Stimulated activated effector memory CD8-positive, alpha-beta T cell treated with anti-CD3 and anti-CD28 coated beads, Interleukin-12 subunit alpha, Interleukin-12 subunit beta, amount 100 ng/mL, for 72 hours (primary cell): ENCODE data around the gene ENKUR.

ENCODE experiments used
- ATAC-seq: fragments of 150-1000 bp; cut with Tn5 transposase; 2 replicates; pipeline ENCODE4 v1.10.0; 2021
- DNase-seq, 2 donors: peaks; one replicate each; pipeline ENCODE4 v3.0.0; 2021 to 2022; ENCODE audit warnings: low spot score in 2 of 2
- H3K27ac Mint-ChIP-seq: one replicate; pipeline ENCODE4 v1.8.0; 2022; ENCODE audit warnings: mild to moderate bottlenecking, mixed read lengths
- H3K36me3 Mint-ChIP-seq: one replicate; pipeline ENCODE4 v1.8.0; 2022; ENCODE audit warnings: mild to moderate bottlenecking, mixed read lengths
- H3K4me1 Mint-ChIP-seq: one replicate; pipeline ENCODE4 v1.8.0; 2022; ENCODE audit warnings: mixed read lengths
- H3K4me3 Mint-ChIP-seq: one replicate; pipeline ENCODE4 v1.8.0; 2022; ENCODE audit warnings: mild to moderate bottlenecking, mixed read lengths
- H3K9me3 Mint-ChIP-seq: one replicate; pipeline ENCODE4 v1.8.0; 2022; ENCODE audit warnings: mixed read lengths

The ENKUR gene, protein sequence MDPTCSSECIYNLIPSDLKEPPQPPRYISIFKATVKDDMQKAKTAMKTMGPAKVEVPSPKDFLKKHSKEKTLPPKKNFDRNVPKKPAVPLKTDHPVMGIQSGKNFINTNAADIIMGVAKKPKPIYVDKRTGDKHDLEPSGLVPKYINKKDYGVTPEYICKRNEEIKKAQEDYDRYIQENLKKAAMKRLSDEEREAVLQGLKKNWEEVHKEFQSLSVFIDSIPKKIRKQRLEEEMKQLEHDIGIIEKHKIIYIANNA

DNA sequence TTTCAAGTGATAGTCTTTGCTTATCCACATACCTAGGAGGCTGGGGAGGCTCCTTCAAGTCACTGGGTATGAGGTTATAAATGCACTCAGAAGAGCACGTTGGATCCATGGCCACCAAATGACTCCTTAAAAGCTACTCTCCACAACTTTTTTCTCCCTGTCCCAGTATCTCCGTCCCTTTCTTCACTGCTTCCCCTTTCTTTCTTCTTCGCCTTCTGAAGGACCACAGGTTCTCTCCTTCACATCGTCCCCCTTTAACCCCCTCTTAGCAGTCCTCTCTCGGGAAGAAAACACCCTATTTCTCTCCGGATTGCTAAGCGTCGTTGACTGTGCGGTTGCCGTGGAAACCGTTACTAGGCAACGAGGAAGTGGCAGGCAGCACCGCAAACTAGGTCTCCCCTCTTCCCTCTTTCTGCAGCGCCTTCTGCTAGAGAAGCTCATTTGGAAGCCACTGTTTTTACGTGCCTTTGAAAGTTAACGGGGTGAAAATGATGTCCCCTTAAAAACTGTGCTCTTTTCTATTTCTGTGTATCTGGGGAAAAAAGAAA lies at the start of gene ENKUR:
ENKUR (minus strand) TSS at position 331 of the 548 bp plus-strand sequence; CDS start at position 109, 222 bp downstream.
- Mint-ChIP-seq H3K9me3 (peaks cover 2% of the 10 kb centered on the region), H3K27ac (peak within 1 kb of the TSS; percentile 98), H3K4me1 (peaks cover 16% of the 10 kb centered on the region), H3K4me3 (peak within 1 kb of the TSS; percentile 84), H3K36me3 (peaks cover 20% of the 10 kb centered on the region)
- ATAC-seq (peak; percentile 71), DNase-seq (peak; percentile 88 to 95)

DNA sequence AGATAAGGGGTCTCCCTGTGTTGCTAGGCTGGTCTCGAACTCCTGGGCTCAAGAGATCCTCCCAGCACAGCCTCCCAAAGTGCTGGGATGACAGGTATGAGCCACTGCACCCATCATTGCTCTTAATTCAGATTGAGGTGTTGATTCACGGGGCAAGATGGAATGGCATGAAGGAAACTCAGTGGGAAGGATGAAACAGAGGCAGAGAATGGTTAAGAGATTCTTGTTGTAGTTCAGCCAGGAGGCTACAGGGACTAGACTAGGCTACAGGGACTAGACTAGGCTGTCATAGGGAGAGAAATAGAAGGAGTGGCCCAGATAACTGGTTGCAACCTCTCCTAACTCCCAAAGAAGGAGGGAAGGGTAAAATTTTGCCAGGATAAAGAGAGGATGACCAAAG lies 48.4 kb upstream of the ENKUR start:
- no peak for ATAC-seq
- peaks cover 15% of the 10 kb centered on the region for H3K36me3 Mint-ChIP-seq

DNA sequence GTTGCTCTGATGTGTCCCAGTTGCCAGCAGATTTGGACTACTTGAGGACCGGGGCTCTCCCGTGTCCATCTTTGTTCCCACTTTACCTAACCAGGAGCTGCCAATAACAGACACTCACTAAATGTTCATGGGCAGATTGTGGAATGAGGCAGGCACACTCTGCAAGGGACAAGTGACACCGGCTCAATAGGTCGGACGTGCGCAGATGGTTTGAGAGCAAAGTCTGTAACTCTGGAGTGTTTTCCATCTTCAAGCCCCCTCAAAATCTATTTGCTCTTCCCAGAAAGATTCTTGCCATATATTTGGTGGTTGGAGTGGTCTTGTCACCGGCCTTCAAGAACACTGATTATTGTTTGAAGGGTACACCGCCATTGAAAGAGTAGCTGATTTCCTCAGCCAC lies 47.7 kb upstream of the ENKUR start:
- H3K4me3 Mint-ChIP-seq: peak overlapping the region; percentile 63
- no peak for ATAC-seq
- peak overlapping the region; percentile 12 for H3K27ac Mint-ChIP-seq
- peaks cover 29% of the 10 kb centered on the region for H3K4me1 Mint-ChIP-seq
- peaks cover 3% of the 10 kb centered on the region for H3K9me3 Mint-ChIP-seq
- peaks cover 15% of the 10 kb centered on the region for H3K36me3 Mint-ChIP-seq
- DNase-seq: no peak

More for the DNA sequence above, 48.4 kb upstream of the ENKUR start:
- Mint-ChIP-seq H3K9me3 (peaks cover 3% of the 10 kb centered on the region), H3K4me3 (no peak overlapping the region), H3K27ac (peak overlapping the region; percentile 12), H3K4me1 (peaks cover 29% of the 10 kb centered on the region)
- DNase-seq: no peak

DNA sequence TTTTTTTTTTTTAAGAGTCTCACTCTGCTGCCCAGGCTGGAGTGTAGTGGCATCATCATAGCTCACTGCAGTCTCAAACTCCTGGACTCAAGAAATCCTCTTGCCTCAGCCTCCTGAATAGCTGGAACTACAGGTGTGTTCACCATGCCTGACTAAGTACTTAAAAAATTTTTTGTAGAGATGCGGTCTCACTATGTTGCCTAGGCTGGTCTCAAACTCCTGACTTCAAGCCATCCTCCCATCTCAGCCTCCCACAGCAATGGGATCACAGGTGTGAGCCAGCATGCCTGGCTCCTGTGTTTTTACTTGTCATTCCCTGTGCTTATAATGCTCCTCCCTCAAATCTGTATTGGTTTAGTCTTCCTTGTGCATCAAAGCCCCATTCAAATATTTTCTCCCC lies 47.2 kb upstream of the ENKUR start:
- DNase-seq: no peak
- ATAC-seq: no peak
- H3K4me3 Mint-ChIP-seq: peak overlapping the region; percentile 63
- peaks cover 29% of the 10 kb centered on the region for H3K4me1 Mint-ChIP-seq
- H3K27ac Mint-ChIP-seq: peak overlapping the region; percentile 98
- H3K36me3 Mint-ChIP-seq: peaks cover 15% of the 10 kb centered on the region
- peaks cover 3% of the 10 kb centered on the region for H3K9me3 Mint-ChIP-seq

DNA sequence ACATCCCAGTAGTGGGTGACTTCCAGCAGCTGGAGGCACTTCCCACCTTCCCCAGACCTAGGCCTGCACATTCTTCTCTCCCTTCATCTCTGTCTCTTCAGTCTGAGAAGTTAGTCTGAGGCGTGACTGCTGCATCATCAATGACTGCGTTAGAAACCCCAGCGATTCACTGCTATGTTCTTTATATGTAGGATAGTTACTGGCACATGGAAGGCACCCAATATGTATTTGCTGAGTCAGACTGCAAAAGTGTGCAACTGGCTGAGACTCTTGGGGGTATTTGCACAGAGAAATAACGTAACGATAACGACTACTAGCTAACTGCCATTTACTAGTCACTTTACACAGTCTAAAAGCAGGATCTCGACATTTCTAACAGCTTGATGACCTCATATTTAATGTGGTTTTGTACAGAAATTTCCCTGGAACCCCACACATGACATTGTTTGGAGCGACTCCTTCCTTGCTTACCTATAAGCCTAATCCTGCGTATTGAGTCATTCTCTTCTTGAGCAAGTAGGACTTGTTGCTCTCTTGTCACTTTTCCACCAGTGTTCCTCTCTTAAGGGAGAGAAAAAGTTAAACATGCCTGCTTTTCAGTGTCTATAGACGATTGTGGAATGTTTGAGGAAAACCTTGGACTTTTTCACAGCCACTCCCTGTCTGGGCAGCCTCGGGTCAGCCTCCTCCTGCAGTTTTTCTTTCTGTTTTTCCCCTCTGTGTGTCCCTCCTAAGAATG lies 45.9 kb upstream of the ENKUR start:
- peak overlapping the region; percentile 98 for H3K27ac Mint-ChIP-seq
- no peak for DNase-seq

DNA sequence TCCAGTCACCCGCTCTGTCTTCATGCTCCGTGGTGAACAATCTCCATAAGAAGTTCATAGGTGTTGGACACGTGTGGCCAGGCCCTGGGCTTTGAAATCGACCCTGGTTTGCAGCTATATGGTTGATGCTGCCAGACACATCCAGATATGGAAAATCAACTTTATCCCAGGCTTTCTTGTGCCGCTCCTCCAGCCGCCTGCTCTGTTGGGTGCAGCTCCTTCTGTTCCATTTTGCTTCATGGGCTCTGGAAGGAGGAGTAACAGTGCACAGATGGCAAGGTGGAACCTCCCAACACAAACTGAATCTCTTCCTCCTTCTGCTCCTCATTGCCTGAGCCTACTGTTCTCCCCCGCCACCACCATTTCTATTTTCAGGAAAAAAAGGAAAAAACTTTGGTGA lies 45.2 kb upstream of the ENKUR start:
- ATAC-seq: no peak
- peaks cover 3% of the 10 kb centered on the region for H3K9me3 Mint-ChIP-seq
- peak overlapping the region; percentile 98 for H3K27ac Mint-ChIP-seq
- H3K4me1 Mint-ChIP-seq: peaks cover 29% of the 10 kb centered on the region
- DNase-seq: no peak
- H3K4me3 Mint-ChIP-seq: no peak overlapping the region
- peaks cover 15% of the 10 kb centered on the region for H3K36me3 Mint-ChIP-seq

More for the DNA sequence above, 45.9 kb upstream of the ENKUR start:
- peaks cover 15% of the 10 kb centered on the region for H3K36me3 Mint-ChIP-seq
- peaks cover 3% of the 10 kb centered on the region for H3K9me3 Mint-ChIP-seq
- peaks cover 29% of the 10 kb centered on the region for H3K4me1 Mint-ChIP-seq
- ATAC-seq: peak; percentile 12
- H3K4me3 Mint-ChIP-seq: peak overlapping the region; percentile 63

DNA sequence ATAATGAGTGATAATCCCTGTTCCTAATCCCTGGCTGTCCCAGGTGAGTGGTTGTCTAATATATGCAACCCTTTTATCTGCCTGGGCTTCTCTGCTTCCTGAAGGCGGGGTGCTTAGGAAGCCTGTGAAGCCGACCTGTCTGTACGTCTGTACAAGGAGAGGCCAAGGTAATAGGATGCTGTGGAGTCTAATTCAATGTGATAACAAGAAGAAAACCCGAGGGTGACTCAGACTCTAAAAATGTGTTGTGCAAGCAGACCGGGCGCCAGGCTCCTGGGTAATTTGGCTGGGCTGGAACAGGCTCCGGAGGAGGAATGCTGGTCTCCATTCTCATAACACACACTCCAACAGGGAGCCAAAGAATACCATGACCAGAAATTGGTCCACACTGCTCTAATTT lies 44.0 kb upstream of the ENKUR start:
- no peak for DNase-seq
- ATAC-seq: no peak
- Mint-ChIP-seq H3K36me3 (peaks cover 15% of the 10 kb centered on the region), H3K9me3 (peaks cover 3% of the 10 kb centered on the region), H3K4me1 (peaks cover 29% of the 10 kb centered on the region), H3K4me3 (no peak overlapping the region), H3K27ac (no peak overlapping the region)

DNA sequence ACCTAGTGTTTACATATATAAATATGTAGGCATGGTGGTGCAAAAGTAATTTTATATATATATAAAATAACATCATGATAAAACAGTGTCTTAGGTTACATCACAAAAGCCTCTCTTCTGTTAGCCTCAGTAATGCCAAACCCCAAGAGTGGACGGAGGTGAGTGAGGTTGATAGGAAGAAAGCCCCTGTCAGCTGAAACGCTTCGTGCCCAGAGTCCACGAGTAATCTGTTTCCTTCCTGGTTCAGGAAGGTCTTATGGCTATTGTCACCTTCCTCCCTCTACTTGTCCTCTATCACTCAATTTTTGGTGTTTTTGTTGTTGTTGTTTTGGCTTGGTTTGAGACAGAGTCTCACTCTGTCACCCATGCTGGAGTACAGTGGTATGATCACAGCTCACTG lies 41.9 kb upstream of the ENKUR start:
- no peak overlapping the region for H3K4me3 Mint-ChIP-seq
- H3K36me3 Mint-ChIP-seq: peaks cover 14% of the 10 kb centered on the region
- no peak for DNase-seq
- ATAC-seq: no peak
- no peaks in the 10 kb centered on the region for H3K9me3 Mint-ChIP-seq
- no peak overlapping the region for H3K27ac Mint-ChIP-seq
- peaks cover 16% of the 10 kb centered on the region for H3K4me1 Mint-ChIP-seq

DNA sequence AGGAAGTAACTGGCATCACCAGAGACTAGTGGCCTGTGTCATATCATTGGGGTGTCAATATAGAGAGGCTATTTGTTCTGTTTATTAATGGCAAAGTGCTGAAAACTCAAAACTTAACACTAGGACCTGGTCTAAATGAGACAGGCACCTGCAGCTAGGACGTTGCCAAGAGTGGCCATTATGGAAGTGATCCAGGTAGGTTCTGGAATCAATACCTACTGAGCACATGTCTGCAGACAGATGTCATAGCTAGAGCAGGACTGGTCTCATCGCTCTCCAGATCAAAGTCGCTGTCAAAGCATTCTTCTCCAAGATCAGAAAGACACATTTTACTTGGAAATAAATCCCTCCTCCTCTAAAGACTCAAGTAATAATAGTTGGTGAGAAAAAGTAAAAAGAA lies 40.8 kb upstream of the ENKUR start:
- Mint-ChIP-seq H3K9me3 (no peaks in the 10 kb centered on the region), H3K36me3 (peaks cover 6% of the 10 kb centered on the region), H3K4me3 (no peak overlapping the region), H3K4me1 (peaks cover 5% of the 10 kb centered on the region), H3K27ac (no peak overlapping the region)
- no peak for DNase-seq
- ATAC-seq: no peak

DNA sequence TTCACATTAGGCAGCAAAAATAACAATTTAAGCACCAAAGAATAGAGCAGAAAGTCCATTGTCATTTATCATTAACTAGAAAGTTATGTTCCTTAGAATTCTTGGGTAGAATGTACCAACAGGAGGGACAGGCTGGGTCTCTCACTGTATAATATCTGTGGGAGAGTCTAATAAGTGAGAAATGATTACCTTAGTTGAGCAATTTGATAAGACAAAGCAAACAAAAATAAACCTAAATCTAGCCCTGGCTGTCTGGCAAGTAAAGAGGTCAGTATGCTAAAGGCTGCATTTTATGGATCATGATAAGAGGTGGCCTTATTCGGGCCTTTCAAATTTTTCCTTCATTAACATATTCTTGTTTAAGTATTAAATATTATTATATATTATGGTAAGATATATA lies 36.1 kb upstream of the ENKUR start:
- Mint-ChIP-seq H3K27ac (no peak overlapping the region), H3K36me3 (peaks cover 6% of the 10 kb centered on the region), H3K4me3 (no peak overlapping the region), H3K9me3 (no peaks in the 10 kb centered on the region), H3K4me1 (no peaks in the 10 kb centered on the region)
- DNase-seq (no peak), ATAC-seq (no peak)

DNA sequence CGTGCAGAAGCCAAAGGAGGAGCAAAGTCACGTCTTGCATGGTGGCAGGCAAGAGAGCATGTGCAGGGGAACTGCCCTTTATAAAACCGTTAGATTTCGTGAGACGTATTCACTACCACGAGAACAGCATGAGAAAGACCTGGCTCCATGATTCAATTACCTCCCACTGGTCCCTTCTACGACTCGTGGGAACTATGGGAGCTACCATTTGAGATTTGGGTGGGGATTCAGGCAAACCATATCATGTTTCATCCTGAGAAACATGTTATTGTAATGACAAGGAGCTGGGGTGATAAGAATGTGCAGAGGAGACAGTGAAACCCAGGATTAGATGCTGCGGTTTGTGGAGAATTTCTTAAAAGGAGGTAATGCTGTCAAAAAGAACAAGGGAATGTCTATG lies 34.4 kb upstream of the ENKUR start:
- ATAC-seq: no peak
- Mint-ChIP-seq H3K9me3 (no peaks in the 10 kb centered on the region), H3K4me3 (no peak overlapping the region), H3K27ac (no peak overlapping the region), H3K36me3 (peaks cover 6% of the 10 kb centered on the region), H3K4me1 (no peaks in the 10 kb centered on the region)
- DNase-seq: no peak

DNA sequence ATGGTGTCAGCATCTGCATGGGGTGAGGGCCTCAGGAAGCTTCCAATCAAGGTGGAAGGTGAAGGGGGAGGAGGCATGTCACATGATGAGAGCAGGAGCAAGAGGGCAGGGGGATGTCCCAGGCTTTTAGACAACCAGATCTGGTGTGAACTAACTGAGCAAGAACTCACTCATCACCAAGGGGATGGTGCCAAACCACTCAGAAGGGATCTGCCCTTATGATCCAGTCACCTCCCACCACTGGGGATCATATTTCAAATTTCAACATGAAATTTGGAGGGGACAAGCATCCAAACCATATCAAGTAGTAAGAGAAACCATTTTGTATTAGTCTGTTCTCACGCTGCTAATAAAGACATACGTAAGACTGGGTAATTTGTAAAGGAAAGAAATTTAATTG lies 34.0 kb upstream of the ENKUR start:
- DNase-seq (no peak), ATAC-seq (no peak)
- no peaks in the 10 kb centered on the region for H3K9me3 Mint-ChIP-seq
- no peak overlapping the region for H3K4me3 Mint-ChIP-seq
- H3K4me1 Mint-ChIP-seq: no peaks in the 10 kb centered on the region
- H3K27ac Mint-ChIP-seq: no peak overlapping the region
- peaks cover 6% of the 10 kb centered on the region for H3K36me3 Mint-ChIP-seq

DNA sequence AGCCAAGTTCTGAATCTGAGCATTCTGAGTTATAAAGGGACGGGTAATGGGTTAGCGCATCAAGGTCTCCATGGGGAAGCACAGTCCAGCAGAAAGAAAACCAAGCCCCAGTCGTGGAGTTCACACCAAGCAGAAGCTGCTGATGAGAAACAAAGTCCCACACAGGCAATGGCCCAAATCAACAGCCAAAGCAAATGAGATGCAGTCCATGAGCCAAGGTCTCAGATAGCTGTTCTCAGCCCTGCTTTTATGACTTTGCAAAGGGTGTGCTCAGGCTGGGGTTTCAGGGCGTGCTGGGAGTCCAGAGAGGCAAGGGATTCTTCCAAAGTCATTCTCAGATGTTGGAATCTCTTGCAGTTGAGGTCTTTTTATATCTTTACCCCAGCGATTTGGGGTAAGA lies 32.5 kb upstream of the ENKUR start:
- DNase-seq (no peak), ATAC-seq (no peak)
- Mint-ChIP-seq H3K4me3 (no peak overlapping the region), H3K9me3 (no peaks in the 10 kb centered on the region), H3K36me3 (no peaks in the 10 kb centered on the region), H3K27ac (no peak overlapping the region), H3K4me1 (no peaks in the 10 kb centered on the region)

DNA sequence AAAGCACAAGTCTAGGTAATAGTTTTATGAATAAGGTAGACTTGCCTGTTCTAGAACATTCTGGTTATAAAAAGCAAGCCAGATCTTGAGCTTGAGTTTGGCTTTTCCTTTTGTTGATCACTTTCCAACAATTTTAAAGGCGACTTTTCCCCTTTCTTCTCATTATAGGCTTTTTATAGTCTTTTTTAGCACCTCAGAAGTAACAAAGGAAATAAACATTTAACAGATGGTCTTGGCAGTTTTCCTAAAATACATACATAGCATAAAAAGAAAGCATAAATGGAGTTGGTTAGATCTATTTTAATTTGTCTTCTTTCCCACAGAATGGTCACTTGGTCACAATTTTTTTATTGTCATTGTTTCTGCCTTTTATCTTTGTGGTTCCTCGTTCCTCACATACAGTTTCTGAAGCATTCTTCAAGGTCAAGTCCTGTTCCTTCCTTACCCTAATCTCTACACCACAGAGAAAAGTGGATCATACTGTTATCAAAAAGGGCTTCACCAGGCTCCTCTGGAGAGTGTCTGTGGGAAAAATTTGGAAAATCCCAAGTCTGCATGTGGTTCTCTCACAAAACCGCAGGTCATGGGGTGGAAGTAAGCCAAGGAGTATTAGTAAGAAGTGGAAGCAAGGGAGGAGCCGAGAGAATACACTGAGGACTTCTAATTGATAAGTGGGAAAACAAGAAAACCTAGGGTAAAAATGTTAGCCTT lies 31.8 kb upstream of the ENKUR start:
- Mint-ChIP-seq H3K36me3 (no peaks in the 10 kb centered on the region), H3K4me1 (no peaks in the 10 kb centered on the region), H3K27ac (no peak overlapping the region), H3K4me3 (no peak overlapping the region), H3K9me3 (no peaks in the 10 kb centered on the region)
- DNase-seq (no peak), ATAC-seq (no peak)

DNA sequence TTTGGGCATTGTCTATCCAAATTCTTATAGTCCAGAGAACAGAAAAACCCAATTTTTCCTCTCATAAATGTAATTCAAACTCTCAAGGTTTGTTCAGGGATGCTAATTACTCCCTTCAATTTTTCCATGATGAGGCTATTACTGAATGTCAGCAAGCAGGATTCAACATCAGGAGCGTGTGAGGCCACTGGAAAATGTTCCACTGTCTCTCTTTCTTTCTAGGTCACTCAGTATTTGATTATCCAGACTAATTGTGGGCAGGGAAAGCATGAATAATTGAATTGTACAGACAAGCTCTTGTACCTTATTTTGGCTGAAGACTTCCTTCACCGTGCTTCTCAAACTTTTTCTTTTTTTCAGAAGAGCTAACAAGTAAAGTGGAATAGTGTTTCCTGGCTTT lies 31.1 kb upstream of the ENKUR start:
- no peaks in the 10 kb centered on the region for H3K4me1 Mint-ChIP-seq
- H3K27ac Mint-ChIP-seq: no peak overlapping the region

More for the DNA sequence above, 31.1 kb upstream of the ENKUR start:
- Mint-ChIP-seq H3K4me3 (no peak overlapping the region), H3K9me3 (no peaks in the 10 kb centered on the region), H3K36me3 (no peaks in the 10 kb centered on the region)
- DNase-seq: no peak
- no peak for ATAC-seq
